ENCODE data around the gene CCDC188. TPM values are rescaled to one million over a fixed set of nuclear protein-coding genes. Genes with fewer than 3 reads are reported as not detected.

The CCDC188 gene
- total and polyA plus RNA-seq, 2 of the 13 experiments (the other 11 are each of a cell fraction or from before 2014, with no cell fraction given), result not detected

GRCh38 chr22:20128902-20129746 lies 21.7 kb downstream of the CCDC188 start (continued):
- TF ChIP-seq DNMT1 (CRISPR knock-in tag; IDR thresholded peaks at IDR 0.05) (no peak), MATR3 (CRISPR knock-in tag; IDR thresholded peaks at IDR 0.05) (no peak), ZKSCAN5 (CRISPR knock-in tag; IDR thresholded peaks at IDR 0.05) (no peak), BRD4 (CRISPR knock-in tag; IDR thresholded peaks at IDR 0.05) (no peak), TGIF2 (CRISPR knock-in tag; IDR thresholded peaks at IDR 0.05) (no peak), ZSCAN20 (CRISPR knock-in tag; IDR thresholded peaks at IDR 0.05; ENCODE audit: borderline replicate concordance) (no peak), ZMYM2 (CRISPR knock-in tag; IDR thresholded peaks at IDR 0.05) (no peak), KDM5B (CRISPR knock-in tag; IDR thresholded peaks at IDR 0.05; ENCODE audit: borderline replicate concordance) (no peak), ARID2 (CRISPR knock-in tag; IDR thresholded peaks at IDR 0.05; ENCODE audit: borderline replicate concordance) (no peak), ZNF850 (CRISPR knock-in tag; conservative IDR thresholded peaks at IDR 0.05) (no peak), SYNCRIP (IDR thresholded peaks at IDR 0.05; ENCODE audit: insufficient read depth, low read depth, low read length) (no peak), ZNF234 (CRISPR knock-in tag; conservative IDR thresholded peaks at IDR 0.05) (no peak), ATF4 (CRISPR knock-in tag; IDR thresholded peaks at IDR 0.05) (no peak), TBX2 (CRISPR knock-in tag; IDR thresholded peaks at IDR 0.05; ENCODE audit: borderline replicate concordance) (0 out of 2 replicates have a peak, but pooled peaks have one; percentile 8), ATF6 (CRISPR knock-in tag; conservative IDR thresholded peaks at IDR 0.05) (no peak), ZNF230 (CRISPR knock-in tag; IDR thresholded peaks at IDR 0.05) (peak; percentile 65; the same call in 1 of the 2 replicates), MAFG (CRISPR knock-in tag; IDR thresholded peaks at IDR 0.05) (no peak), ZNF331 (CRISPR knock-in tag; IDR thresholded peaks at IDR 0.05) (no peak), SIN3B (IDR thresholded peaks at IDR 0.05; ENCODE audit: low read length) (no peak), ZNF549 (CRISPR knock-in tag; IDR thresholded peaks at IDR 0.05) (no peak), NR1H2 (CRISPR knock-in tag; IDR thresholded peaks at IDR 0.05; ENCODE audit: borderline replicate concordance, low read depth) (no peak), ZNF687 (CRISPR knock-in tag; IDR thresholded peaks at IDR 0.05) (peak; percentile 72), ATF7 (IDR thresholded peaks at IDR 0.05) (no peak), ATF7 (CRISPR knock-in tag; IDR thresholded peaks at IDR 0.05) (no peak), MEIS1 (CRISPR knock-in tag; IDR thresholded peaks at IDR 0.05; ENCODE audit: borderline replicate concordance) (peak; percentile 37; the same call in 1 of the 2 replicates)
